Measurements from ENCODE around the gene RAVER2.
"Not testable (repeated sequence)": the region's sequence is repeated elsewhere in the genome, so short reads cannot be mapped to it uniquely, and the experiment has no call there.

RAVER2 gene

DNA sequence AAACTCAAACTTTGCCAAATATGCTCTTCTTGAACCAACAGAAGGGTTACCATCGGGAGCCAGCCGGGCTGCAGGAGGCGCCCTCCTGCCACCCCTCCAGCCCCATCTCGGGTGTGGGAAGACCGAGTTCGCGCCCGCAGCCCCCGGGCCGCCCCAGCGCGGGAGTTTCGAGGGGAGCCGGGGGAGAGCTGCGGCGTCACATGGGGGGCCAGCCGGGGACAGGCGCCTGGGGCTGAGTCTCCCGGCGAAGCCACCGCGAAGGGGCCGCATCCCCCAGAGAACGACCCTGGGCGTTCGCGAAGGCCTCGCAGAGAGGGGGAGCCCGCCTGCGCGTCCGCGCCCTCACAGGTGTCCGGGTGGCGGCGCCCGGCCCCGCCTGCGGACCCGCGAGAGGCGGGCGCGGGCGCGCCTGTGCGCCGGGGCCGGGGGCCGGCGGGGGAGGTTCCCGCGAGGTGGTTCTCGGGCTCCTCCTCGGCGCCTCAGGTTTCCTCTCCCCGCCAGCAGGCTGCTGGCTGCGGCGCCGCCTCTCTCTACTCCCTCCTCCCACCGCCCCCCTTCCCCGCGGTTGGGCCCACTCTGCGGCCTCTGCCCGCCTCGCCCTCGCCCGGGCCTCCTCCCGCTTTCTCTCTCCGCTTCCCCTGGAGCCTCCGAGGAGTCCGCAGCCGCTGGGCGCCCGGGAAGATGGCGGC lies at the start of gene RAVER2:
Gene RAVER2, plus strand, starts transcription at position 584 of the 689 bp plus-strand sequence. Its CDS starts 98 bp downstream, at position 682.
- peak; percentile 88 for DNase-seq (ENCODE audit: low spot score)

DNA sequence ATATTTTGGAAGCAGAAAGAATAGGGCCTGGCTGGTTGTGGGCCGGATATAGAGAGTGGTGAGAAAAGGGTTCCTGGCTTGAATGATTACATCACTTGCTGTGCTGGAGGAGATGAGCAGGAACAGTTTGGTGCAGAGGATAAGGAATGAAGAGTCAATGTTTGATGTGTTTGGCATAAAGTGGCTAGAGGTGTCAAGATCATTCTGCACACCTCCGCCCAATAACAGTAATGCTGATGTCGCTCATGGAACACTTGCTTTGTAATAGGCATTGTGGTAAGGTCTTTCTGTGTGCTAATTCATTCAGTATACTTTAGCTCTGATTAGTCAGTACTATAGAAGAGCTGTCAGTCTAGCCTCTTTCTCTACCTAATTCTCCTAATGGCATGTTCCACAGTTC lies 48.0 kb upstream of the RAVER2 start:
- no peak for DNase-seq (ENCODE audit: low spot score)

DNA sequence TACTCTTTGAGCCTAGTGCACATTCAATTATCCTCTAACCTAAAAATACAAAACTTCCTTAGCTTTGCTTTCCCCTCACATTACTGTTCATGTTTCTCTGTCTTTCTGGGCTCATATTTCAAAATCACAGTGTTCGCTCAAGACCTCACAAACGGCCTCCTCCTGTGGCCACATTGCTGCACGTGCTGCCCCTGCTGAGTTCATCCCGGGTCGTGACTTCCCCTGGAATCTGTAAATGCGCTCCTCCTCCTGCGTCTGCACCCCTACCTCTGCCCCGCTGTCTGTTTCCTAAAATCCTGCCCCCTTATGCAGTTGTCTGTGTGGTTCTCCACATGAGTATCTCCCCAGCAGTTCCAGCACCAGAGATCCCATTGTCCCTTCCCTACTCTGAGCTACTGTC lies 45.5 kb upstream of the RAVER2 start:
- no peak for DNase-seq (ENCODE audit: low spot score)

- DNase-seq (ENCODE audit: low spot score): no peak
Observed at GRCh38 chr1:64701071-64701470, 43.8 kb upstream of the RAVER2 start.

DNA sequence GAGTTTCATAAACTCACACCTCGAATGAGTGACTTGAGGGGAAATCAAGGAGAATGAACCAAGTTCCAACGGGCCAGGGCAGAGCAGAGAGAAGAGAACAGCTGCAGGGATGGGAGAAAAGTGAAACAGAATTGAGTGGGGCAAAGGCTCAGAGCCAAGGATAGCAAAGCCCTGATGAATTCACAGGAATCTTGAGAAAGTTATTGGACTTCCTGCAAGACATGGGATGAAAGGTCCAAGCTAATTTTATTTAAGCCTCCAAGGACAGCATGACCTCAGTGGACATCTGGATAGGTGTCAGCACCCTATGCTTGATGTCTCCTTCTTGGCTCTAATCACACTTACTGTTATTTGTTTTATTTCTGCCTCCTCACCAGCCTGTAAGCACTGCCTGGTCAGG lies 43.0 kb upstream of the RAVER2 start:
- no peak for DNase-seq (ENCODE audit: low spot score)

DNA sequence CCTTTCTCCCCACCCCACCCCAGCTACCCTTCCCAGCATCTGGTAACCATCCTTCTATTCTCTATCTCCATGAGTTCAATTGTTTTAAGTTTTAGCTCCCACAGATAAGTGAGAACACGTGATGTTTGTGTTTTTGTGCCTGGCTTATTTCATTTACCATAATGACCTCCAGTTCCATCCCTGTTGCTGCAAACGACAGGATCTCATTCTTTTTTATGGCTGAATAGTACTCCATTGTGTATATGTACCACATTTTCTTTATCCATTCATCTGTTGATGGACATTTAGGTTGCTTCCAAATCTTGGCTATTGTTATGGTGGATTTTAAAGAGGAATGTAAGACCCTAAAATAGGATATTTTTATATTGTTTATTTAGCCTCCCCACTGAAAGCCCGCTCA lies 42.2 kb upstream of the RAVER2 start:
- DNase-seq (ENCODE audit: low spot score): not testable (repeated sequence)

DNA sequence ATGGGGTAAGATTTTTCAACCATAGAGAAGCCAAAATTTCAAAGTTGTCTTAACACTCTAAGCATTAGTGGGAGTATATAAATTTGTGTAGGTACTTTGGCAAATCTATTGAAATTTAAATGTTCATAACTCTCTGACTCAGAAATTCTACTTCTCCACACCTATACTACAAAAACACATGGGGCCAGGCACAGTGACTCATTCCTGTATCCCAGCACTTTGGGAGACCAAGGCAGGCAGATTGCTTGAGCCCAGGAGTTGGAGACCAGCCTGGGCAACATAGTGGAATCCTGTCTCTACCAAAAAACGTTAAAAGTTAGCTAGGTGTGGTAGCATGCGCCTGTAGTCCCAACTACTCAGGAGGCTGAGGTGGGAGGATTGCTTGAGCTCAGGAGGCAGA lies 41.3 kb upstream of the RAVER2 start:
- DNase-seq (ENCODE audit: low spot score): no peak

- DNase-seq (ENCODE audit: low spot score): no peak
Observed at GRCh38 chr1:64705591-64705990, 39.3 kb upstream of the RAVER2 start.

DNA sequence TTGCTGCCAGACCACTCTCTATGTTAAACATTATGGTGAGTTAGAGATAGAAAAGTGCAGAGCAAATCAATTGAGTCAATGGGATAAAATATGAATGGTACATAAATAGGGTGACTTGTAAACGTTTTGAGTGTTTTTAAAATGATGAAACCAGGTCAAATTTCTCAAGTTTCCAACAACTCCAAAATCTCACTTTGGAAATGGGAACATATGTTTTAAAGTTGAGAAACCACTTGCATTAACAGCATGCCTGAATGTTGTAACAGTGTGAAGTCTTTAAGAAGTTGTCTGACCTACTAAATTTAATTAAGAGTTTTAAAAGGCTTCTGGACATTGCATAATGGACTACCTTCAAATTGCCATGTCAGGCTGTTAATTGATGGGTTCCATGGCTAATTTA lies 33.6 kb upstream of the RAVER2 start:
- no peak for DNase-seq (ENCODE audit: low spot score)

DNA sequence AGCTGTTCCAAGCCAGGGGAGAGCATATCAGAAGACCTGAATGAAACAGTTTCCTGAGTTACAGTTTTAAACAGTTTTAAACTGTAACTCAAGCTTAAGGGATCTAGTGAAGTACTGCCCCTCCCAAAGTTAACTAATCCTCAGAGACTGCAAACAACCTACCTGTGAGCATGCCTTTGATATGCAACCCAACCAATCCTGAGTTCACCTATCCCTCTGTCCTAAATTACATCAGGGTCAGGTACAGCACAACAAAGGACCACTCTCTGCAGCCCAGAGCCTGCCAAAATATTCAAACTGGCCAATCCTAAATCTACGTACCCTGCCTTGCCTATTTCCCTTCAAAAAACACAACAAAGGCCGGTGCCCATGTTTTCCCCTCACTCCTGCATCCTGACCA lies 32.8 kb upstream of the RAVER2 start:
- DNase-seq (ENCODE audit: low spot score): no peak

- DNase-seq (ENCODE audit: low spot score): no peak
Observed at GRCh38 chr1:64715186-64715585, 29.7 kb upstream of the RAVER2 start.

DNA sequence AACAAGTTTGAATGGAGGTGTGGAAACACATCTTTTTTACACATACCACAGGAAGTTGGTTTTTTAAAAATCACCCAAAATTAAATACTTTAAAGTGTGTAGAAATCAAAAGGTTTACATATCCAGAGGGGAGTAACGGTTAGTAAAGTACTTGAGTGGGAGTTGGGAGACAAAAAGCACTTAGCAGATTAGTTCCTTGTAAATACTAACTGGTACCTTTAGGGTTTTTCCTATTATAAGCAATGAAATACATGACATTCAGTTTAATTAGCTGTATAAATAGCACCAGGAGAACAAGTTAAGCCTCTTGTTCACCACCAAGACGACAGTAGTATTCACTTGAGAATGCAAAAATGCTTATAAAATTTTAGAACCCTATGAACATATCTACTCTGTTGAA lies 23.7 kb upstream of the RAVER2 start:
- DNase-seq (ENCODE audit: low spot score): no peak

DNA sequence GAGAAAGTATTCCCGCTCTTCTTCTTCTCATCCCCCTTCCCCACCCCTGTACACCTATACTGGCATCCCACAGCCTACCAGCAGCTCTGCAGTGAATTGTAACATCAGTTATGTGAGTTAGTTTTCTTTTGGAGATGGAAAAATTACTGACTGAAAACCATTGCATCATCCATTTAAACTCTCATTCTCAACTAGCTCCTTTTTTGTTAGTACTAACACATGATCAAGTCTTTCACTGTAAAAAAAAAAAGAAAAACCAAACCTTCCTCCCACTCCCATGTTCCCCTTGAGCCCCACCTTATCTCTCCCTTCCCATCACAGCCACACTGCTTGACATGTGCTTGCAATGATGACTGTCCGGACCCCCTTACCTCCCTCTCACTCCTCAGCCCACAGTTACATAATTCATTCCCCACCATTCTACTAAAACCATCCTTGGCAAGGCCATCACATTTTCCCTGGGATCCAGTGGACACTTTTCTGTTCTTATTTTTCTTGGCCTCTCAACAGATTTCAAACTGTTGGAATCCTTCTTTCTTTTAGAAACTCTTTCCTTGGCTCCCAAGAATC lies 23.2 kb upstream of the RAVER2 start:
- DNase-seq (ENCODE audit: low spot score): no peak

- no peak for DNase-seq (ENCODE audit: low spot score)
Observed at GRCh38 chr1:64727861-64728260, 17.0 kb upstream of the RAVER2 start.

- no peak for DNase-seq (ENCODE audit: low spot score)
Observed at GRCh38 chr1:64733581-64734286, 11.1 kb upstream of the RAVER2 start.

GRCh38 chr1:64734287-64734652 lies 10.6 kb upstream of the RAVER2 start:
- DNase-seq (ENCODE audit: low spot score): no peak

- DNase-seq (ENCODE audit: low spot score): not testable (repeated sequence)
Observed at GRCh38 chr1:64740687-64741086, 4.2 kb upstream of the RAVER2 start.

- DNase-seq (ENCODE audit: low spot score): no peak
Observed at GRCh38 chr1:64743954-64744491, 852 bp upstream of the RAVER2 start.

GRCh38 chr1:64745181-64745985 lies 508 bp downstream of the RAVER2 start:
- DNase-seq (ENCODE audit: low spot score): peak; percentile 75

GRCh38 chr1:64745986-64746940 lies 1.4 kb downstream of the RAVER2 start:
- no peak for DNase-seq (ENCODE audit: low spot score)

DNA sequence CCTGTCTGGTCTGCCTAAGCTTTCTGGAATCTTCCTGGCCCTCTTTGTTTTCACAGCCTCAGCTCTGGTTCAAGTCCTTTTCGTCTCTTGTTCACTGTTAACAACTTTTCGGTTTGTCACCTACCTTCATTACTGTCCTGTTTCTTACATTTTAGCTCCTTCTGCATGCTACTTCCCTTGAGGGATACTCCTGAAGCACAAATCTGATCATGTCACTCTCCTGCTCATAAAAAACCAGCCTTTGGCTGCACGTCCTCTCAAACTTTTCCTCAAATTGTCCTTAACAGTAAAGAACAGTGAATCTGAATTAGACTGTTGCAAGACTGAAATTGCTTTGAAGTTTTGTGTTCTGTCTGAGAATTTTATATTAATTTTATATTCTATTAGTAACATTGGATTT lies 3.3 kb downstream of the RAVER2 start:
- DNase-seq (ENCODE audit: low spot score): no peak

All from left forelimb (tissue), 1 donor.